ENCODE results near the gene SREBF1.

Gene SREBF1

DNA sequence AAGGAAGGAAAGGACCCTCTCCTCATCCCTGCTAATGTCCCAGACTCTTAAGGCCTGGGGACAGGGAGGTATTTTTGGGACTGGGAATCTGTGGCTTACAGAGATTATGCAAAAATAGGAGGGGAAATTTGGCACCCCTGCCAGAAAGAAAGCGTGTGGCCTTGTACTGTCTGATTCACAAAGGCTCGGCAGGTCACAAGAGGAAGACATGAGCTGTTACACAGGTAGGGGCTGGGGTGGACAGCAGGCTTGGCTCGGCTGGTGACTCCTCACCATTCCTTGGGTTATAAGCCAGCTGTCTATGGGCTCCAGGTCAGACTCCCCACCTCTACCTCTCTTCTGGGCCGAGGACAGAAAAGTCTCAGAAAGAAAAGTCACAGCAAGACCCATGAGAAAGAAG lies 20.7 kb upstream of the SREBF1 start:
- no peak for DNase-seq

DNA sequence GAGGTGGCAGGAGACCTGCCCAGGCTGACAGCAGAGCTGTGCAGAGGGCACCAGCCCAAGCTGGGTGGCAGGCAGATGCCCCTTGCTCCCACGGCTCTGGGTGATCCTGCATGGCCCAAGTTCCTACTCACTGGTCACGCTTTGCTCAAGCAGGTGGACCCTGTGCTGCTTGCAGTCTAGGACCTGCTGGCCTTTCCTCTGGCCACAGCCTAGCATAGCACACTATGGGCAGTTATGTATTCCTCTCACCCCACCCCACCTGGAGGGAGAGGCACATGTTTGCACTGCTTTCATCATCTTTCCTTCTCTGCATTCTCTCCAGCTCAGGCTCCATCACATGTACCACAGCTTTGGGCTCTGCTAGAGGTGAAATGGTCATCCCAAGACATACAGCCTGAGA lies 19.6 kb upstream of the SREBF1 start:
- DNase-seq: no peak

DNA sequence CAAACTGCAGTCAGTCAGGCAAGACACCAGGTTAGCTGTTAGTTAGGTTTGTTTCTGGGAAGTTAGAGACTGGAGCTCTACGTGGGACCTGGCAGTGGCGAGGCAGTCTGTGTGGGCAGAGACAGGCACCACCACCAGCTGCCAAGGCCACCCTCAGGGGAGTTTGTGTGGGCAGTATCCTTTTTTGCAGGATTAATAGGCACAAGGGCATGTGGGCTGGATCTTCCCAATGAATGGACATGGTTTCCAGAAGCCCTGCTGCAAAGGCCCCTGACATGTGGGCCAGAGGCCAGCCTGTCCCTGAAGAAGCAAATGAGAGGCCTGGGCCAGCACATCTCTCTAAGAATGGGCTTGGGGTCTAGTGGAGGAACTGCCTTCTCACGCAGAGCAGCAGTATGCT lies 19.2 kb upstream of the SREBF1 start:
- DNase-seq: no peak

DNA sequence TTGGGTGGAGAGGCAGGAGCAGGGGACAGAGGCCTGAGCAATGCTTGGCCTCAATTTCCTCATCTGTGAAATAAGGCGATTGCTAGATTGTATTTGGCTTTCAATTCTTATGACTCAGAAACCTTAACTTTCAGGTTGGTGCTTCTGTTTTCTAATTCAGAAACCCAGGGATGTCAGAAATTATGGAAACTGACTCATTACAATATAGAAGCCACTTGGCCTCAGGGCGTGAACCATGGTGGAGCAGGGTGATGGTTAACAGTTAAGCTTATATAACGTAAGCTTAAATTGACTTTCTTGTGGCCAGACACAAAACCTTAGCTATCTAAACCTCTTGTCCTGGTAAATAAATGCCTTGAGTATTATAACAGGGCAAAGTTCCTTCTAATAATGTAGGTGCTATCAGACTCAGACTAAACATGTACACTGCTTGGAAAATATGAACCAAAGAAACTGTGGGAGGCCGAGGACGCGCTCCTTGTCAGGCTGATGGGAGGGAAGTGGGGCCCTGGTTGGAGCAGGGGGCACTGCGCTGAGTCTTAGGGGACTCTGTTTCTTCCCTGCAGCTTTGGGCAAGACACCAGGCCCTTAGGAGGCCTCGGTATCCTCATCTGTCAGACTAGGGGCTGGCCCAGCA lies 17.1 kb upstream of the SREBF1 start:
- DNase-seq: no peak

DNA sequence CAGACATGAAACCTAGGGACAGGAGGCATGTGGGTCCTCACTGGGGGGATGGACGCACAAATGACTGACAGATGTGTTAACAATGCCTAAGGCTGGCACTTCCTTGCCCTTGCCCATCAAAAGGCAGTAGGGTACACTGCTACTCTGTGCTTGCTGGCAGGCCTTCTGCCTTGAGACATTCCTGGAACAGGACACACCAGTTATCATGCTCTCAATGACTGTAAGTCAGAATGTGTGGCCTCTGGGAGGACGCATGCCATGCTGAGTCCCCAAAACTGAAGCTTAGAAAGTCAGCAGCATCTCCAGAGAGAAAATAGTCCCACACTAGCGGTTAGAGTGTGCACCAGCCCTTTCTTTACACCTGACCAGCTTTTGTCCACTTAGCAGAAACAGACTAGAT lies 16.1 kb upstream of the SREBF1 start:
- DNase-seq: no peak

DNA sequence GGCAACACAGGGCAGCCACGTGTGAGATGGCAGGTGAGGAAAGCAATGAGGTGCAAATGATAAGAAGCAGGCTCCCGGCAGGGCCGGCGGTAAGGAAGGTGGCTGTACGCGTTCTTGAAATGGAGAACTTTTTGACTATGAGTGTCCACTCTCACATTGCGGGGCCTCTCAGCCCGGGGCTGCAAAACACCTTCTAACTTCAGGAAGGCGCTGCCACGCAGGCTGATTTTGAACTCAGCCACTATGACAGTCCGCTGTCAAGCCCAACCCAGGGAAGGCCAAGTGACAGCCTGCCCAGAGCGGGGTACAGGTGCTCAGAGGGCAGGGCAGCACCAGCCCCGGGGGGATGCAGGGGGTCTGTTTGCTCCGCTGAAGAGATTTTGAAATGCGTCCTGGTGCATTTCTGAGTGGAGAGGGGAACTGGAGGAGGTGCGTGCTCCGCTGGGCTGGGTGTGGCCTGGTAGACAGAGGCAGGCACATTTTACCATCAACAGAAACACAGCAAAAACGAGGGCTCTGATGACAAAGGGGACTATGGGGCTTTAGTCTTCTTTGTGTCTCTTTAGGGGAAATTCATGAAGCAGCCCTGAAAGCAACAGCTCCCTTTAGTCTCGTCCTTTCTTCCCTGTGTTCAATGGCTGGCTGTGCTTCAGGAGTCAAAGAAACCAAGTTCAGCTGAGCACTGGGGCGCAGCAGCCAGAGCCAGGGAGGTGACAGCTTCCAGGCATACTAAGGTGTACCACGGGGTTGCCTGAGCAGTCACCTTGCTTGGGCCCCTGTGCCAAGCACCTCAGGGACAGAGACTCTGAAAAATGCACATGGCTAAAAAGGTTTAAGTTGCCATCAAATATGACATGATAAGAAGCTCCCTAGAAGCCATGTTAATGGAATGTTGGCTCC lies 14.6 kb upstream of the SREBF1 start:
- no peak for DNase-seq

DNA sequence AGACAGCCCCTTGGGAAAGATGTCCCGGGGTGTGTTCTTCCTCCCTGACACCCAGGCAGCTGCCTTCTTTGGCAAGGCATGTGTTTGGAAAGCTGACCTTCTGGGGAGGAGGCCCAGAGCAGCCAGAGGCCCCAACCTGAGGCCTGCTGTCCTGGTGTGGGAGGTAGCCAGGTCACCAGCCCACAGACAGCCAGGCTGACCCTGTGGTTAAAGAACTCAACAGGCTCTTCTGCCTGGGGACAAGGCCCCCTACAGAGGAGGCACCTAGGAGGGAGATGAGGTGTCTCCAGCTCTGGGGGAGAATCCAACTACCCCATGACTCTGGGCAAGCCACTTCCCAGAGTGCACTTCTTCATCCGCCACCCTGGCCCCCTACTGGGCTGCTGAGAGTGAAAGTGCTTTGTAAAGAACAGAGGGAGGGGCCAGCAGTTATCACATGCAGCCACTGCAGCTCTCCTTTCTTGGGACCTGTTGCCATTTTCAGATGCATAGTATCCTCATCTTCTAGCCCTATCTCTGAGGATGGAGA lies 13.1 kb upstream of the SREBF1 start:
- peak; percentile 30 to 60 (median 53) for DNase-seq

DNA sequence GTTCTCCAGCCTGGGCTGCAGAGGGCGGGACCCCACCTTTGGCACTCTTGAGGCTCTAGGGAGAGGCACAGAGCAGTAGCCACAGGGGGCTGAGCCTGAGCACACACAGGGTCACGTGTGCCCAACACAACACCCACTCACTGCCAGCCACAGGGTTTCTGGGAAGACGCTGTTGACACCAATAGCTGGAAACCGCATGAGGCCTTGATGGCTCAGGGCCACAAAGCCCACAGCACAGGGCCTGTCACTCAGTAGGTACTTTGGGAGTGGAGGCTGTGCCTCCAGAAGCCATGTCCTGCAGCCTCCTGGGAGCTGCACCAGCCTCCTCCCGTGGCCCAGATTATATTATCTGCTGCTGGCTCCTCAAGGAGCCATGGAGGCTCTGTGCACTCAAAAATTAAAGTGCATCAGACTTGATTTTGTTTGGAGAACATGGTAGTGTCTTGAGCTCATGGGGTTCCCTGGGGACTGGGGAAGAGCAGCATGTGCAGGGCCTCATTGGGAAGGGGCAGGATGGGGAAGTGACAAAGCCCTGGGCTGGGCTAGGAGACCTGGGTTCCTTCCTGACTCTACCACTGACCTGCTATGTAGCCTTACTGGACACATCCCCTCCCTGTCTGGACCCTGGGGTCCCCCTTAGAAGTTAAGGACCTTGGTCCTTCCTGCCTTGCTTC lies 12.5 kb upstream of the SREBF1 start:
- peak; percentile 30 to 60 (median 39) for DNase-seq

DNA sequence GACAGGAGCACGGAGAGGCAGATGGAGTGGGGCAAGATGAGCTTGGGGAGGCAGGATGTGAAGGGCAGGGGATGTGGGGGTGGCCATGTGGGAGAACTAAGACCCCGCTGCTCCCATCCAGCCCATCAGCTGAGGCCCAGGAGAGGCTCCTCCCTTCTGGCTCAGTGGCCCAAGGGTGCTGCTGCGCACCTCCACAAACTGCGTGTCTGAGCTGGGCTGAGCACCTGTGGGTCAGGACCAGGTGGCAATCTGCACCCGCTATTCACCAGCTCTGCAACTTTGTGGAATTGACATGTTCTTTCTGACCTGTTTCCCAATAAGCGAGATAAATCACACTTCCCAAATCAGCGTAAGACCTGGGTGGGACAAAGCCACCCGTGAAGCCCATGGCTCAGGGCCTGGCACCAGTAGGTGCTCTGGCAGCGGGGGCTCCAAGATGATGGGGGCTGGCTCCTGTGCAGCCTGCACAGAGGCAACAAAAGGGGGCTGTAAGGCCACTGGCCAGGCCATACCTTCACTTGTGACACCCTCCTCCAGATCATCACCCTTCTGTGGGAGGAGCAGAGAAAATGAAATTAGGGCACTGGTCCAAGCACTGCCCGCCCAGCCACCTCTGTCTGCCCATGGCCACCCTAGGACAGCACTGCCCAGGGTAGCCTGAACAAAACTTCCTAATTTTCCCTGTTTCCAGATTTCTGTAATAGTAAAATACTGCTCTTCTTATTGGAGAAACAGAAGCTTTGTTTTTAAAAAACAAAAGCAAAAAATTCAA lies 11.7 kb upstream of the SREBF1 start:
- no peak for DNase-seq

DNA sequence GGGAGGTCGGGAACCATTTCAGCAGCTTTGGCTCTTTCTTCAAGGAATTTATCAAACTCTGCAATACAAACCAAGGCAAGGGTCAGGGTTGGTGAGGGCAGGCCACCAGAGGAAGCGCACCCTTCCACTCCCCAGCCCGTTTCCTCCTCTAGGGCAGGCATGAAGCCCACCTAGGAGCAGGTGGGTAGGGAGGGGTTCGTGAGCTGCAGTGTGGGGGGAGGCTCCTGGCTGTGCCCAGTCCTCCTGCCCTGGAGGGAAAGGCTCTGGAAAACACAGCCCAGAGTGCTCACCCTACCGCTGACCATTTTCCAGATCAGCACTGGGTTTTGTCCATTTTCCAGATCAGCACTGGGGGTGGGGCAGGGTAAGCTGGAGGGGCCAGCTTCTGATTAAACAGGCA lies 10.9 kb upstream of the SREBF1 start:
- no peak for DNase-seq

DNA sequence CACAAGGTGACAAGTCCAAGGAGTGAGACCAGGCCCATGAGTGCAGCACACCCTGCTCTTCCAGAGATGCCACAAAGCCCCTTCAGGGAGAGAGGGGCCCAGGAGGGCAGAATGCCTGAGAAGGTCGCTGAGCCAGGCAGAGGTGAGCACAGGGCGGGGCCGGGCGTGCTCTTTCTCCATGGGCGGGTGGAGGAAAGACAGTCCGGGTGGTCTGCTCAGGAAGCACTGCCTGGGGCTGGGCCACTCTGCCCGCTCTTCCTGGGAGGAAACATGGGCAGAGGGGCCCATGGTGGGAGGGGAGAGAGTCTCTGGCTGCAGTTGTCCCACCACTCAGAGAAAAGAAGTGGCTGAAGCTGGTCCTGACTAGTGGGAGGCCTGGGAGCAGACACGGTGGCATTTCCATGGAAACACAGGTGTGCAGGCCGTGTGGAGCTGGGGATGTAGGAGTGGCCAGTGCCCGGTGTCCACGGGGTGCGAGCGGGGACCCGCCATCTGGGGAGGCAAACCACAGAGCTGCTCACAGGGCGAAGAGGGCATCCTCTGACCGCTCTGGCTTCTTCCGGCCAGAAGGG lies 10.4 kb upstream of the SREBF1 start:
- no peak for DNase-seq

DNA sequence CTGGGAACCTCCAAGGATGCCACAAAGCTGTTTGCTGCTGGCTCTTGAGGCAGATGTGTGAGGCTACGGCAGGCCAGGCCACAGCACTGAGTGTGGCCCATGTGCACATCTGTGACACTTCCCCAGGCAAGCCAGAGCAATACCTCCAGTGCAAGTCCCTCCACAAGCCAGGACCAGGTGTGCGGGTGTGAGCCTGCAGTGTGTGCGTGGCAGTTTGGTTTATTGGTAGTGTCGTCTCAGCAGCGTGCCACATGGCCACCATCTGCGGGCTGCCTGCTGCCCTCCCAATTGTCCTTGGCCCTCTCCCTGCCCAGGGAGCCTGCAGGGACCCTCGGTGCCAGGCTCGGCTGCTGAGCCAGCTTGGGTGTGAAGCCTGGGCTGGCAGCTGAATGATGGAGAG lies 9.9 kb upstream of the SREBF1 start:
- no peak for DNase-seq

DNA sequence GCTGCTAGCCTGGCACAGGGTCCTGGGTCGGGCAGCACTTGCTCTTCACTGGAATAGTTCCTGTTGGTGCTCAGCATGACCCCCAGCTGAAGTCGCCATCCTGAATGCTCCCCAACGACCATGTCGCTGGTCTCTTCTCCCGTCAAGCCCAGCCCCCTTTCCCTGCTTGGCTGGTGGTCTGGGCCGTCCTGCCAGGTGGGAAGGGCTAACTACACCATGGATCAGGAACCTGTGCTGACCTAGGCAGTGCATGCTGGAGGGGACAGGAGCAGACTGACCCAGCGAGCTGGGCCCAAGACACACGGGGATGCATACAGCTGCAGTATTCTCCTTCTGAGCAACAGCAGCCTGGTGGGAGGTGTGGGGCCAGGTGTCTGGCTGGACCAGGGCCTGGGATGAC lies 9.2 kb upstream of the SREBF1 start:
- no peak for DNase-seq

DNA sequence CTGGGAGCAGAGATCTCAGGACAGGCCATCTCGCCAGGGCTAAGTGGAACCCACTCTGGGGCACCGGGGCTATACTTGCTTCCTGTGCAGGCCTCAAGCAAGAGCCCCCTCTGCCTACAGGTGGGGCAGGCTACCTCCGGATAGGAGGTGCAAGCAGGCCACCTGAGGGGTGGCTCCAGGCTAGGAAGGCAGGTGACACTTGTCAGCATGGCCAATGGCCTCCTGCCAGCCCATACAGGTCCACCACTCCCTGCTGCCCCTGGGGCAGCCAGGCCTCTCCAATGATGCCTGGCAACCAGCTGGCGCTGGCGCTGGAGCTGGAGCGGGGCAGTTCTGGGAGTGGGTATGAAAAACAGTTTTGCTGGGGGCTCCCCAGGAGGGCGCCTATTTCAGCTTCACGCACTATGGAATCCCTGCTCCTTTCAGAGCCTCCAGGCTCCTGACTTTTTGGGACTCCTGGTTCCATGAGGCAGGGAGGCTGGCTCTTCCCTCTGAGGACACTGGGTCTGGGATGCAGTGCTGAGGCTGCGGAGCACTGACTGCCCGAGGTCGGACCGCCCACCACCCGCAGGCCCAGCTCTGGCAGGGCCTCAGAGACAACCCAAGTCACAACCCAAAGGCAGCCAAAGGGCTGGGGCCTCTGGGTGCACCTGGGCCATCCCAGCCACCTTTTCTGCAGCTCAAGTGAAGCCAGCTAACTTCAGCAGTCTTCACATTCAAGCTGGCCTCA lies 8.4 kb upstream of the SREBF1 start:
- DNase-seq: peak in 1 of 3 experiments; percentile 55

DNA sequence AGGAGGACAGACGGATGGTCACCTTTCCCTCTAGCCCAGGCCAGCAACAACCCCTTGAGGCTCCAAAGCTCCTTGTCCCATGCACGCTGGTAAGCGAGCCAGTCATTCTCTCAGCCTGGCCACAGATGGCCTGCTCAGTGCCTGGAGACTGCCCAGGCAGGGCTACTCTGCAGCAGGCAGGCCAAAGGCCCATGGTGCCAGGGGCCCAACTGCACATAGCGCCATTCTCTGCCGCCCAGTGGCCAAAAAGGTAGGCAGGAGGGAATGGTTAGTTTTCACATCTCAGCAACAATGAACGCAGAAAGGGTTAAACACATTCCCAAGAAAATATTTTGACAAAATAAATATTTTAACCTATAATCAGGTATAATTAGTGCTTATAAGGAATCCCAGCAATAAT lies 7.7 kb upstream of the SREBF1 start:
- DNase-seq: peak in 1 of 3 experiments; percentile 14

DNA sequence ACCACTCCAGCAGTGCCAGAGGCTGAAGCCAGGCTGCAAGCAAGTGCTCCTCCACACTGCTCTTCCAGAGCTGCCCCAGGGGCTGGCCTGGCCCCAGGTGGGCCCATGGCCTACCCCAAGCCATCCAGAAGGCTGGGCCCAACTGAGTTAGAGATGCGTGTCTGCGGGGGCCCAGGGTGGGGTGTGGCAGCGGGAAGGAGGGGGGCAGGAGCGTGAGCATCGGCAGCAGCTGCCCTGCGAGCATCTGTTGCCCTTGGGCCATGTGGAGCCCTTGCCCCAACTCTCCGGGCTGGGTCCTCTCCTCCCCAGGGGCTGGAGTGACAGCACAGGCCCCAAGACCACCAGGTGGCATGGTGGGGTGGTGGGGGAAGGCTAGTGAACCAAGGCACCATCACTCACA lies 7.3 kb upstream of the SREBF1 start:
- DNase-seq: no peak

DNA sequence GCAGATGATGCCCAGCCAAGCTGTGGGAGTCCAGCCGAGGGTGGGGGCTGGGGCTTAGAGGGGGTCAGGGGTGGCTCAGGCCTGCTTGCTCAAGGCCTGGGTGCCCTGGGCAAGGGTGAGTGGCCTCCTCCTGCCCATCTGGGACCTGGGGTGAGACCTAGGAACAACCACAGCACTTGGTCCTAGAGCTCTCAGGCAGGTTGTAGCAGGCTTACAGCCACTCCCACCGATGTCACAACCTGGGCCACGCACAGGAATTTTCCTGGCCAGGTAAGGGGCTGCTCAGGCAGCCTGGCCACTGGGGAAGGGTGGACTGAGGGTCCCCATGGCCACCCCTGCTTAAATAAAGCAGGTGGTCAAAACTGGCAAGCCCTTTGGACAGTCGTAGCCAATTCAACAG lies 6.3 kb upstream of the SREBF1 start:
- DNase-seq: no peak

DNA sequence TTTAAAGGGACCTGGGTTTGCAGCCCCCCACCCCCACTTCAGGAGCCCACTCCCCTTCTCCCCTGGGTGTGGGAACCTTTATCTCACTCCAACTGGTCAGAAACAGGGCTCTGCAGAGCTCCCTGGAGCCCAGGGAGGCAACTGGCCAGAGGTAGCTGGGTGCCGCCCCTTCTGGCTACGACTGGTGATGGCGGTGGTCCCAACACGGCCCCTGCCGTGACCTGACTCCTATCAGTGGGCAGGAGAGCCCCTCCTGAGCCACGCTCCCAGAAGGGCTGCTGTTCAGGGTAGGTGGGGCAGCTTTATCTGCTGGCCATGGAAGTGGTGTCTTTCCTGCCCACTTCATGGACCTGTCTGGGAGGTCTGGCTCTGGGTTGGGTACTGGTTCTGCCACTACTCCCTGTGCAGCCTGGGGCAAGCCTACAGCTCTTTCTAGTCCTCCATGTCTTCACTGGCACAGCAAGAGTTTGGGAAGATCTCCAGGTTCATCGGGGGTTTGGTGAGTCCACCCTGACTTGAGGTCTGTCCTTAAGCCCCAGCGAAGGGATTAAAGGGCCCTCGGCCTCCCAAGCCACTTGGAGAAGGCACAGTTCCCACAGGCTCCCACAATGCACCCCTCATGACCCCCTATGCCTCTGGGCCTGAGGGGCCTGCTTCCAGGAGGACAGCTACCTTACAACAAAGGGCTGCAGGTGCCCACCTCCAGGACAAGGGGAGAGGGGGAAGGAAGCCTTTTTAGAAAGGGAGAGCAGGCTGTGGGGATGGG lies 5.5 kb upstream of the SREBF1 start:
- no peak for DNase-seq

DNA sequence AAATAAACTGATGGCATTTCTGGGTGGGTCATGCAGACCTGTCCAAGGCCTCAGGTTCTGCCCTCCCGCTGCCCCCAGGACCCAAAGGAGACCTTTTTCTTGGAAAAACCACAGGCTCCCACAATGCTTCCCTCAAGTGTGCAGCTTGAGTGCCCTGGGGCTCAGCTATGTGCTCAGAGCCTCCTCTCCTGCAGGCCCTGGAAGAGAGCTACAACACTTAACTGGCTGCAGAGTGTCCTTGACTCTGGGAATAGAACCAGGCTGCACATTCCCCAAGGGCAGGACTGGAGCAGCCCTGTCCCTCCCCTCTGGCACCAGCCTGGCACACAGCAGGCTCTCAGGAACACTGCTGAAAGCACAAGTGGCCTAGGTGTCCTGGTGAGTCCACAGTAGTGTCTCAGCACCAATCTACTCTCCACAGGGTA lies 4.8 kb upstream of the SREBF1 start:
- DNase-seq: peak in 2 of 3 experiments; percentile 62 to 74

DNA sequence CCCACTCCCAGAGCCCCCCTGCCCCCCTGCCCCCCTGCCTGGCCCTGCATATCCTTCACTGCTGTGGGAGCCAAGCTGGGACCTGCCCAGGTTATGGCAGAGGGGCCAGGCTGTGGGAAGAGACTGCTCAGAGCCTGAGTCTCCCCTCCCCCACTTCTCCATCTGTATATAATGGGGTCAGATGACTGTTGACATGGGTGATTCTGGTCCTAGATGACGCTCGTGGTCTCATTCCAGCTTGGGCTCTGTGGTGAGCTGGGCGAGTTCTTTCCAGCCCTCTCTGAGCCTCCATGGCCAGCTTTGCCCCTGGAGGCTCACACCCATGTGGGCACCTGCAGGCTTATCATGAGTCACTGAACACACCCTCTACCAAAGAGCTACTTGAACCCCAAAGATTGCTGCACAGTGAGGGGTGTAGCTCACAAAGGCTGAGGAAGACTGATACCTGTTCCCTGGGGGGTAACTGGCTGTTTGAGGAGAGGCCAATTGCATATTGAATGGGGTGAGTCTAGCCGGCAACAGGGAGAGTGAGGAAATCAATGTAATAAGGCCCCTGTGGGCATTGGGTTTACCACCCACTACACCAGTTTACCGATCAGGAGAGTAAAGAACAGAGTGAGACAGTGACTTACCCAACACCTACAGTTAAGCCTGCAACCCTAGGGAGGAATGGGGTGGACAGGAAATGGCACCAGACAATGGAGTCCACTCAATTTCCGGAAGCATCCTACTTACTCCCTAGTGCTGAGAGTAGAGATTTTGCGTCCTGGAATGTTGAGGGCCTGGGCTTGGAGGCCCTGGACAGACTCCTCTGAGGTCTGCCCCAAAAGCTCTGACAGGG lies 4.2 kb upstream of the SREBF1 start:
- peak; percentile 9 to 46 (median 45) for DNase-seq
